PC-3 (cell line): ENCODE data around the gene EFCAB6. TPM values are rescaled to one million over a fixed set of nuclear protein-coding genes. Genes with fewer than 3 reads are reported as not detected.

Experiments used
- ATAC-seq: fragments of 200-7000 bp; cut with Tn5 transposase; 2 replicates; pipeline ENCODE4 v1.9.1; 2020; ENCODE audit warnings: mild to moderate bottlenecking, moderate library complexity
- BruUV-seq: library from RNA; stranded (reverse); fragments of 400-500 nt; replicated peaks from 2 replicates; lab custom pipeline; 2021; lab: Mats Ljungman, UMichigan
- CTCF ChIA-PET: fragments of 300-600 bp; sonication (Branson Sonifier 250); formaldehyde crosslinking; loops from one replicate; lab custom pipeline; 2022; ENCODE audit warnings: antibody characterized with exemption; lab: Charles Lee
- POLR2A ChIA-PET: fragments of 300-600 bp; sonication (Branson Sonifier 250); formaldehyde crosslinking; loops from one replicate; lab custom pipeline; 2022; ENCODE audit warnings: antibody characterized with exemption; ENCODE audit not compliant: unreplicated experiment; lab: Charles Lee
- DNase-seq: peaks from one replicate; pipeline ENCODE4 v3.0.0-alpha.2; 2015
- H2AFZ ChIP-seq: fragments of 300-600 bp; sonication (generic); 2 replicates; pipeline ENCODE4 v1.6.0; 2016; ENCODE audit warnings: antibody characterized with exemption, low read length
- H3F3A ChIP-seq: fragments of 300-600 bp; sonication (generic); one replicate; pipeline ENCODE4 v1.6.0; 2017; ENCODE audit warnings: antibody characterized with exemption, low read length, control low read depth, mild to moderate bottlenecking; ENCODE audit not compliant: unreplicated experiment
- H3K27ac ChIP-seq: fragments of 300-600 bp; sonication (generic); 2 replicates; pipeline ENCODE4 v1.5.1; 2016; ENCODE audit warnings: mild to moderate bottlenecking, low read length
- H3K27me3 ChIP-seq: fragments of 300-600 bp; sonication (generic); 2 replicates; pipeline ENCODE4 v1.6.1; 2016; ENCODE audit warnings: low read length, mixed read lengths
- H3K36me3 ChIP-seq: fragments of 300-600 bp; sonication (generic); 2 replicates; pipeline ENCODE4 v1.6.1; 2016; ENCODE audit warnings: low read depth, mixed run types, low read length, mixed read lengths
- H3K4me1 ChIP-seq: fragments of 300-600 bp; sonication (generic); 2 replicates; pipeline ENCODE4 v1.5.1; 2016; ENCODE audit warnings: low read length; ENCODE audit not compliant: insufficient read depth
- H3K4me2 ChIP-seq: fragments of 300-600 bp; sonication (generic); 2 replicates; pipeline ENCODE4 v1.6.0; 2016; ENCODE audit warnings: low read length
- H3K4me3 ChIP-seq: fragments of 300-600 bp; sonication (generic); 2 replicates; pipeline ENCODE4 v1.5.1; 2016; ENCODE audit warnings: mild to moderate bottlenecking, low read length, mixed read lengths
- H3K79me2 ChIP-seq: fragments of 300-600 bp; sonication (generic); 2 replicates; pipeline ENCODE4 v1.6.1; 2017; ENCODE audit warnings: low read length, mixed read lengths
- H3K9ac ChIP-seq: fragments of 300-600 bp; sonication (generic); 2 replicates; pipeline ENCODE4 v1.6.0; 2016; ENCODE audit warnings: mild to moderate bottlenecking, low read length
- H3K9me2 ChIP-seq: fragments of 300-600 bp; sonication (generic); replicated peaks from 2 replicates; pipeline ENCODE4 v1.6.1; 2016; ENCODE audit warnings: mixed run types, low read length, mixed read lengths
- H3K9me3 ChIP-seq: fragments of 300-600 bp; sonication (generic); 2 replicates; pipeline ENCODE4 v1.6.1; 2016; ENCODE audit warnings: low read length, mixed read lengths
- H4K20me1 ChIP-seq: fragments of 300-600 bp; sonication (generic); 2 replicates; pipeline ENCODE4 v1.6.1; 2016; ENCODE audit warnings: low read length, mixed read lengths
- EZH2 ChIP-seq: fragments of 300-600 bp; sonication (generic); IDR thresholded peaks from one replicate; pipeline ENCODE4 v1.6.1; 2017; ENCODE audit warnings: antibody characterized with exemption, mild to moderate bottlenecking, low read length; ENCODE audit not compliant: unreplicated experiment
- EZH2phosphoT487 ChIP-seq: fragments of 300-600 bp; sonication (generic); IDR thresholded peaks from 2 replicates; pipeline ENCODE4 v1.6.1; 2018; ENCODE audit warnings: mild to moderate bottlenecking, antibody characterized with exemption, low read length, borderline replicate concordance
- intact Hi-C: fragments of 100-400 bp; cut with micrococcal nuclease; formaldehyde crosslinking; loops from 2 replicates; pipeline ENCODE4 v1.9.0; 2023
- total RNA-seq: library from RNA; depleted of rRNA; stranded (reverse); fragments of >200 nt; gene quantifications from 2 replicates; pipeline ENCODE4 v1.2.3, GENCODE V29; 2014
- TF ChIP-seq, protein P1 (sequence below): fragments of 300-600 bp; sonication (generic); conservative IDR thresholded peaks from 2 replicates; pipeline ENCODE4 v1.5.1; 2017; ENCODE audit warnings: antibody characterized with exemption, low read depth, mild to moderate bottlenecking, low read length

The EFCAB6 gene
- total RNA-seq, 1 experiment from 2014 or later: 0.07 TPM

- Histone ChIP-seq H3K36me3 (no peaks in the 10 kb centered on the region), H3K4me2 (no peak overlapping the region), H3K9ac (no peak overlapping the region), H3K9me2 (no peaks in the 10 kb centered on the region), H3K9me3 (no peaks in the 10 kb centered on the region), H3K79me2 (no peaks in the 10 kb centered on the region), H3K27ac (no peak overlapping the region), H2AFZ (no peak overlapping the region), H3K4me3 (no peak overlapping the region), H3F3A (no peaks in the 10 kb centered on the region), H3K4me1 (peaks cover 17% of the 10 kb centered on the region), H4K20me1 (no peaks in the 10 kb centered on the region), H3K27me3 (no peaks in the 10 kb centered on the region)
- TF ChIP-seq EZH2phosphoT487: no peak
- TF ChIP-seq, protein P1, sequence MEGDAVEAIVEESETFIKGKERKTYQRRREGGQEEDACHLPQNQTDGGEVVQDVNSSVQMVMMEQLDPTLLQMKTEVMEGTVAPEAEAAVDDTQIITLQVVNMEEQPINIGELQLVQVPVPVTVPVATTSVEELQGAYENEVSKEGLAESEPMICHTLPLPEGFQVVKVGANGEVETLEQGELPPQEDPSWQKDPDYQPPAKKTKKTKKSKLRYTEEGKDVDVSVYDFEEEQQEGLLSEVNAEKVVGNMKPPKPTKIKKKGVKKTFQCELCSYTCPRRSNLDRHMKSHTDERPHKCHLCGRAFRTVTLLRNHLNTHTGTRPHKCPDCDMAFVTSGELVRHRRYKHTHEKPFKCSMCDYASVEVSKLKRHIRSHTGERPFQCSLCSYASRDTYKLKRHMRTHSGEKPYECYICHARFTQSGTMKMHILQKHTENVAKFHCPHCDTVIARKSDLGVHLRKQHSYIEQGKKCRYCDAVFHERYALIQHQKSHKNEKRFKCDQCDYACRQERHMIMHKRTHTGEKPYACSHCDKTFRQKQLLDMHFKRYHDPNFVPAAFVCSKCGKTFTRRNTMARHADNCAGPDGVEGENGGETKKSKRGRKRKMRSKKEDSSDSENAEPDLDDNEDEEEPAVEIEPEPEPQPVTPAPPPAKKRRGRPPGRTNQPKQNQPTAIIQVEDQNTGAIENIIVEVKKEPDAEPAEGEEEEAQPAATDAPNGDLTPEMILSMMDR: no peak
- no peak for TF ChIP-seq EZH2
- DNase-seq (no peak), ATAC-seq (no peak)
- CTCF ChIA-PET: no interaction called here
- BruUV-seq: no TSS peak
- intact Hi-C loops: no loop called here
- POLR2A ChIA-PET: no interaction called here
Measured at GRCh38 chr22:43627485-43628213, 184.5 kb downstream of the EFCAB6 start.

DNA sequence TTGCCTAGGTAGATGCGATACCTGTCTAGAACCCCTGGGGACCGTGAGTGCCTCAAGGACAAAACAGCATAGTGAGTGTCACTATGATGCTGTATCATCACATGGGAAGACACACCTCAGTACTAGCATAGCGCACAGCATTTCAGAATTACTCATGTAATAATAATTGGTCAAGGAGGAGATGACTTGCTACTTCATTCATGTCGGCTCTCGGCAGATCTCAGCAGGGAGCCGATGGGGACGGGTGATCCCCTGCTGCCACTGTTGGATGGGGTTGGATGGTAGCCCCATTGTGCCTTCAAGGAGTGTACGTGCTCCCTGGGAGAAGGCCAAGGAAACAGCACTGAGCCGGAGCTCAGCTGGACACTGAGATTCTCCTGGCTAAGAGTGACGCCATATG, 186.9 kb downstream of the EFCAB6 start:
- no peaks in the 10 kb centered on the region for H3F3A ChIP-seq
- H3K27me3 ChIP-seq: no peaks in the 10 kb centered on the region
- ATAC-seq: peak; percentile 78
- peaks cover 17% of the 10 kb centered on the region for H3K4me1 ChIP-seq
- no peaks in the 10 kb centered on the region for H4K20me1 ChIP-seq
- H3K9me2 ChIP-seq: no peaks in the 10 kb centered on the region
- CTCF ChIA-PET: interaction anchor here (0.7 kb wide), 1 partner anchor 17 kb away, joined by 3 read pairs; no protein-coding TSS in a partner anchor
- no peaks in the 10 kb centered on the region for H3K79me2 ChIP-seq
- peak overlapping the region; percentile 76 for H3K4me2 ChIP-seq
- H3K4me3 ChIP-seq: peak overlapping the region; percentile 39; the same call in 1 of the 2 replicates
- intact Hi-C loops: no loop called here
- H3K36me3 ChIP-seq: no peaks in the 10 kb centered on the region
- DNase-seq: peak; percentile 65
- no TSS peak for BruUV-seq
- peak overlapping the region; percentile 71 for H2AFZ ChIP-seq
- POLR2A ChIA-PET: no interaction called here
- TF ChIP-seq EZH2phosphoT487: no peak
- TF ChIP-seq, protein P1: no peak
- TF ChIP-seq EZH2: no peak
- peak overlapping the region; percentile 49 for H3K9ac ChIP-seq
- no peaks in the 10 kb centered on the region for H3K9me3 ChIP-seq
- peak overlapping the region; percentile 90 for H3K27ac ChIP-seq
